Spleen (tissue), 7 donors: ENCODE data around the gene UBE2D2.

ENCODE experiments used
- CTCF ChIP-seq, 11 experiments: fragments of 200-600 bp in 7 of 11; fragments of 450-650 bp in 4 of 11; sonication (generic) in 4 of 11; IDR thresholded peaks in 8 of 11; conservative IDR thresholded peaks in 3 of 11; 1 replicate in 7 of 11; 2 replicates in 4 of 11; pipeline versions ENCODE4 v1.4.0 to v1.8.0; 2016 to 2021; ENCODE audit warnings: antibody characterized with exemption in 11 of 11, inconsistent platforms in 4 of 11, mild to moderate bottlenecking in 1 of 11
- POLR2A ChIP-seq, 3 donors: fragments of 450-650 bp; IDR thresholded peaks; one replicate each; pipeline ENCODE4 v1.5.1; 2017; ENCODE audit warnings: antibody characterized with exemption in 3 of 3, mild to moderate bottlenecking in 1 of 3
- donor health status: DM: no; HTN: no; CAD: no; lungs with moderate emphysema.
- donor health status: DM: no; HTN: no; CAD: no.
- donor health status: DM: no; HTN: no; CAD: no.

- TF ChIP-seq CTCF (IDR thresholded peaks at IDR 0.05 in 8 of 11, conservative IDR thresholded peaks at IDR 0.05 in 3 of 11), result no peak
- no peak for TF ChIP-seq POLR2A (IDR thresholded peaks at IDR 0.05)
These were observed 81.1 kb downstream of the UBE2D2 start for GRCh38 chr5:139642213-139642612.
